ENCODE data around the gene CRYL1. TPM values are rescaled to one million over a fixed set of nuclear protein-coding genes. Genes with fewer than 3 reads are reported as not detected.

CRYL1 gene
- total RNA-seq, 1 experiment from 2014 or later = 5.9 TPM

DNA sequence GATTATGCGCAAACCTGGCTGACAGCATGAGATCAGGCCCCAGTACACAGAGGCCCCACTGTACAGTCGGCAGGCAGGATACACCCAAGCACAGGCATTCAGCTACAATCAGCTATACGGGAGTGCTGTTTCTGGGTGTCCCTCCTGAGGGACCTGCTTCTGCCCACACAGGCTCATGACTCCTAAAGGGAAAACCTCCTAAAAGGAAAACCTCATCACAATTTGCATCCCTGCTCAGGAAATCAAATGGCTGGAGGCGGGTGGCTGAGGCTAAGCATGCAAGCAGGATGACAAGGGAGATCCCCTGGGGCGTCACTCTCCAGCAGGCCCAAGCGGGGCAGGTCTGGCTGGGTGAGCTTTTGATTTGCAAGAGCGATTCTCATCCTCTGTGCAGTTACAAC, 99.8 kb downstream of the CRYL1 start:
- intact Hi-C loops (cut with micrococcal nuclease; ENCODE audit: unreplicated experiment) = no loop called here
- Histone ChIP-seq H3K27me3 (replicated peaks; ENCODE audit: insufficient read depth, low read depth, low read length, poor library complexity) (no peaks in the 10 kb centered on the region), H3K4me1 (ENCODE audit: insufficient read depth, low read length, poor library complexity, severe bottlenecking) (no peaks in the 10 kb centered on the region), H3K27ac (ENCODE audit: low read depth, low read length, poor library complexity, severe bottlenecking) (no peak overlapping the region), H3K9me3 (ENCODE audit: low read depth, low read length, poor library complexity, severe bottlenecking) (no peaks in the 10 kb centered on the region), H3K4me3 (ENCODE audit: low read depth, low read length, poor library complexity, severe bottlenecking) (no peak overlapping the region), H3K36me3 (ENCODE audit: insufficient read depth, low read length, poor library complexity, severe bottlenecking) (no peaks in the 10 kb centered on the region)
- POLR2A ChIA-PET (ENCODE audit: low non-redundant PET) = no interaction called here
- BruUV-seq (replicated peaks) = no TSS peak
- CTCF ChIA-PET = no interaction called here
- DNase-seq (ENCODE audit: low spot score) = peak; percentile 6
- TF ChIP-seq EZH2 (IDR thresholded peaks at IDR 0.05; ENCODE audit: borderline replicate concordance, low read depth, low read length, poor library complexity, severe bottlenecking) = no peak
- TF ChIP-seq, protein P1, sequence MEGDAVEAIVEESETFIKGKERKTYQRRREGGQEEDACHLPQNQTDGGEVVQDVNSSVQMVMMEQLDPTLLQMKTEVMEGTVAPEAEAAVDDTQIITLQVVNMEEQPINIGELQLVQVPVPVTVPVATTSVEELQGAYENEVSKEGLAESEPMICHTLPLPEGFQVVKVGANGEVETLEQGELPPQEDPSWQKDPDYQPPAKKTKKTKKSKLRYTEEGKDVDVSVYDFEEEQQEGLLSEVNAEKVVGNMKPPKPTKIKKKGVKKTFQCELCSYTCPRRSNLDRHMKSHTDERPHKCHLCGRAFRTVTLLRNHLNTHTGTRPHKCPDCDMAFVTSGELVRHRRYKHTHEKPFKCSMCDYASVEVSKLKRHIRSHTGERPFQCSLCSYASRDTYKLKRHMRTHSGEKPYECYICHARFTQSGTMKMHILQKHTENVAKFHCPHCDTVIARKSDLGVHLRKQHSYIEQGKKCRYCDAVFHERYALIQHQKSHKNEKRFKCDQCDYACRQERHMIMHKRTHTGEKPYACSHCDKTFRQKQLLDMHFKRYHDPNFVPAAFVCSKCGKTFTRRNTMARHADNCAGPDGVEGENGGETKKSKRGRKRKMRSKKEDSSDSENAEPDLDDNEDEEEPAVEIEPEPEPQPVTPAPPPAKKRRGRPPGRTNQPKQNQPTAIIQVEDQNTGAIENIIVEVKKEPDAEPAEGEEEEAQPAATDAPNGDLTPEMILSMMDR (conservative IDR thresholded peaks at IDR 0.05; ENCODE audit: low read depth, low read length) = no peak

DNA sequence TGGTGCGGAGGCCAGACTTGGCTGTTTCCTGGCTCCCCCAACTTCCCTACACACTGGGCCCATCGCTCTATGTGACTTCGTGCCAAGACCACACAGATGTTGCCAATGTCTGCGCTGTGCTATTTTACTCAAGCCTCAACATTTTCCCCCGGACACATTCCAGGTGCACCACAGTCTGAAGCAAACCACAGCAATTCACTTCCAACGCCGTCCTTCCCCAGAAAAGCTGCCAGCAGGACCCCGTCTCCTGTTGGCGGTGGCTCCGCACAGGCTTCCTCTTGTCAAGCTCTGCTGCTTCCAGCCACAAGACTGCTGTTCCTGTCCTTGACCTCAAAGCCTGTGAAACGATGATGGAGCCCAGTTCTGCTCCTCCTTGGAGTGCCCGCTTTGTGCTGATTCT, 100.7 kb downstream of the CRYL1 start:
- Histone ChIP-seq H3K9me3 (ENCODE audit: low read depth, low read length, poor library complexity, severe bottlenecking) (no peaks in the 10 kb centered on the region), H3K27me3 (replicated peaks; ENCODE audit: insufficient read depth, low read depth, low read length, poor library complexity) (no peaks in the 10 kb centered on the region), H3K4me1 (ENCODE audit: insufficient read depth, low read length, poor library complexity, severe bottlenecking) (no peaks in the 10 kb centered on the region), H3K36me3 (ENCODE audit: insufficient read depth, low read length, poor library complexity, severe bottlenecking) (no peaks in the 10 kb centered on the region), H3K4me3 (ENCODE audit: low read depth, low read length, poor library complexity, severe bottlenecking) (no peak overlapping the region), H3K27ac (ENCODE audit: low read depth, low read length, poor library complexity, severe bottlenecking) (no peak overlapping the region)
- BruUV-seq (replicated peaks) = no TSS peak
- intact Hi-C loops (cut with micrococcal nuclease; ENCODE audit: unreplicated experiment) = no loop called here
- TF ChIP-seq, protein P1 (conservative IDR thresholded peaks at IDR 0.05; ENCODE audit: low read depth, low read length) = no peak
- no peak for TF ChIP-seq EZH2 (IDR thresholded peaks at IDR 0.05; ENCODE audit: borderline replicate concordance, low read depth, low read length, poor library complexity, severe bottlenecking)
- CTCF ChIA-PET = no interaction called here
- POLR2A ChIA-PET (ENCODE audit: low non-redundant PET) = no interaction called here
- no peak for DNase-seq (ENCODE audit: low spot score)

DNA sequence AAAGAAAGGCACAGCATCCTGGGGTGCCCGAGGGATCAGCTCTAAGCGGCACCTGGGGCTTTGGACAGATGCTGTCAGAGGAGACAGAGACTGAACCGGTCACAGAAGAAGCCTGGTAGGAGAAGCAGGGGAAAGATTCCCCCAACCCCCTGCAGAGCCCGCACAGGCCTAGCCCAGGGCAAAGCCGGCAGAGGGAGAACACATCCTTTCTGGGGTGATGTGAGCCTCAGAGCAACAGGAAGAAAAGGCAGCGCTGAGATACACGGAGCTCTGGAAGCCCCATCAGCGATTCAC, 101.2 kb downstream of the CRYL1 start:
- intact Hi-C loops (cut with micrococcal nuclease; ENCODE audit: unreplicated experiment) = no loop called here
- Histone ChIP-seq H3K4me1 (ENCODE audit: insufficient read depth, low read length, poor library complexity, severe bottlenecking) (no peaks in the 10 kb centered on the region), H3K4me3 (ENCODE audit: low read depth, low read length, poor library complexity, severe bottlenecking) (no peak overlapping the region), H3K36me3 (ENCODE audit: insufficient read depth, low read length, poor library complexity, severe bottlenecking) (no peaks in the 10 kb centered on the region), H3K27me3 (replicated peaks; ENCODE audit: insufficient read depth, low read depth, low read length, poor library complexity) (no peaks in the 10 kb centered on the region), H3K9me3 (ENCODE audit: low read depth, low read length, poor library complexity, severe bottlenecking) (no peaks in the 10 kb centered on the region), H3K27ac (ENCODE audit: low read depth, low read length, poor library complexity, severe bottlenecking) (no peak overlapping the region)
- POLR2A ChIA-PET (ENCODE audit: low non-redundant PET) = no interaction called here
- TF ChIP-seq, protein P1 (conservative IDR thresholded peaks at IDR 0.05; ENCODE audit: low read depth, low read length) = no peak
- no peak for TF ChIP-seq EZH2 (IDR thresholded peaks at IDR 0.05; ENCODE audit: borderline replicate concordance, low read depth, low read length, poor library complexity, severe bottlenecking)
- no TSS peak for BruUV-seq (replicated peaks)
- DNase-seq (ENCODE audit: low spot score) = no peak
- CTCF ChIA-PET = no interaction called here

Data from A673 (cell line).